ENCODE results near the gene CFAP100. TPM values are rescaled to one million over a fixed set of nuclear protein-coding genes. Genes with fewer than 3 reads are reported as not detected.

The CFAP100 gene
- polyA plus RNA-seq, 1 experiment, result not detected

DNA sequence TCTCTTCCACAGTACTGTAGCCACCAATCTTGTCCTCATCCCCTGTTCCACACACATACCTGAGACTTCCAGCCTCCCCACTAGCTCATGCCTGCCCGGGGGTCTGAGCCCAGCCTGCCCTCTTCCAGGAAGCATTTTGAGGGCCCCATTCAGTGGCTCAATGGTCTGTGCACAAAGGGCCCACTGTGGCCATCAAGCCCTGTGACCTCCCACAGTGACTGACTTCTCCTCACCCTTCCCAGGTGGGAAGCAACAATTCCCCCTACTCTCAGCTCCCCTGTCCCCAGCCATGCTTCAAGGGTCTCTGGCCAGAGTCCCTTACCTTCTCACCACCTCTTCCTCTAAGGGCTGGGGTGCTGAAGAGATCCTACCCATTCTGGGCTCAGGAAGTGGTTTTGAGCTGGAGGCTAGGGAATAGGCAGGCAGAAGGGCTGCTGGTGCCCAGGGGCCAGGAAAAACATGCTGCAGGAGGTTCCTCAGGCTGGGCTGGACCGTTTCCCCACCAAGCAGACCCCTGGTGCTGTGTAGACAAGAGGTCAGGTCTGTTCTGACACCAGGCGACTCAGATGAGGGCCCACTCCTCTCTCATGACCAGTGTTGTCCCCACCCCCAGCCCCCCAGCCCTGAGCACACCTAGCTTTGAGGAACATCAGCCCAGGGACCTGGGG lies 34.5 kb upstream of the CFAP100 start:
- ChIA-PET CTCF (interaction anchor here (1.0 kb wide), 1 partner anchor 29 kb away, joined by 5 read pairs; no protein-coding TSS in a partner anchor), POLR2A (no interaction called here)
- no peak overlapping the region for H3K27ac ChIP-seq (ENCODE audit: low read depth, low read length)
- H3K9me3 ChIP-seq (ENCODE audit: control insufficient read depth, insufficient read depth, low read length), result no peaks in the 10 kb centered on the region; the same call in 1 of the 2 replicates
- TF ChIP-seq, protein P1, sequence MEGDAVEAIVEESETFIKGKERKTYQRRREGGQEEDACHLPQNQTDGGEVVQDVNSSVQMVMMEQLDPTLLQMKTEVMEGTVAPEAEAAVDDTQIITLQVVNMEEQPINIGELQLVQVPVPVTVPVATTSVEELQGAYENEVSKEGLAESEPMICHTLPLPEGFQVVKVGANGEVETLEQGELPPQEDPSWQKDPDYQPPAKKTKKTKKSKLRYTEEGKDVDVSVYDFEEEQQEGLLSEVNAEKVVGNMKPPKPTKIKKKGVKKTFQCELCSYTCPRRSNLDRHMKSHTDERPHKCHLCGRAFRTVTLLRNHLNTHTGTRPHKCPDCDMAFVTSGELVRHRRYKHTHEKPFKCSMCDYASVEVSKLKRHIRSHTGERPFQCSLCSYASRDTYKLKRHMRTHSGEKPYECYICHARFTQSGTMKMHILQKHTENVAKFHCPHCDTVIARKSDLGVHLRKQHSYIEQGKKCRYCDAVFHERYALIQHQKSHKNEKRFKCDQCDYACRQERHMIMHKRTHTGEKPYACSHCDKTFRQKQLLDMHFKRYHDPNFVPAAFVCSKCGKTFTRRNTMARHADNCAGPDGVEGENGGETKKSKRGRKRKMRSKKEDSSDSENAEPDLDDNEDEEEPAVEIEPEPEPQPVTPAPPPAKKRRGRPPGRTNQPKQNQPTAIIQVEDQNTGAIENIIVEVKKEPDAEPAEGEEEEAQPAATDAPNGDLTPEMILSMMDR (IDR thresholded peaks at IDR 0.05; ENCODE audit: low read depth, low read length), result no peak
- H3K4me3 ChIP-seq (ENCODE audit: low read depth, low read length), result no peak overlapping the region
- no peak for DNase-seq (ENCODE audit: low read depth, low spot score)
- H3K27me3 ChIP-seq (ENCODE audit: control insufficient read depth, insufficient read depth, low read length), result peaks cover 45% of the 10 kb centered on the region

DNA sequence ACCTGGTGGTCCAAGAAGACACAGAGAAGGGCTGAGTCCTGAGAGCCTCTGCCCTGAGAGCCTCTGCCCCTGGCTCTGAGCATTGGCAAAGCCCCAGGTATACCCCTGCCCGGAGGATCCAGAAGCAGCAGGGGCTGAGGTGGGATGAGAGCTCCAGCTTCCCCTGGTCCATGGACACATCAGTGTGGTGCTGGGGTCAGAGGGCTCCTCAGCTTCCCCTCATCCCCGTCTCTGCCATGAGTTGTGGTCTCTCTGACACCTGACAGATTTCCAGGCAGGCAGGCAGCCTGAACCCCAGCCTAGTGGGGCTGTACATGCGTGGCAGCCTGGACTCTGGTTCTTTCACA lies 34.0 kb upstream of the CFAP100 start:
- no peak for DNase-seq (ENCODE audit: low read depth, low spot score)
- no peak overlapping the region for H3K4me3 ChIP-seq (ENCODE audit: low read depth, low read length)
- TF ChIP-seq, protein P1 (IDR thresholded peaks at IDR 0.05; ENCODE audit: low read depth, low read length), result no peak
- H3K9me3 ChIP-seq (ENCODE audit: control insufficient read depth, insufficient read depth, low read length), result no peaks in the 10 kb centered on the region; the same call in 1 of the 2 replicates
- ChIA-PET POLR2A (no interaction called here), CTCF (interaction anchor here (1.0 kb wide), 1 partner anchor 28 kb away, joined by 5 read pairs; no protein-coding TSS in a partner anchor)
- peaks cover 43% of the 10 kb centered on the region for H3K27me3 ChIP-seq (ENCODE audit: control insufficient read depth, insufficient read depth, low read length)
- no peak overlapping the region for H3K27ac ChIP-seq (ENCODE audit: low read depth, low read length)

DNA sequence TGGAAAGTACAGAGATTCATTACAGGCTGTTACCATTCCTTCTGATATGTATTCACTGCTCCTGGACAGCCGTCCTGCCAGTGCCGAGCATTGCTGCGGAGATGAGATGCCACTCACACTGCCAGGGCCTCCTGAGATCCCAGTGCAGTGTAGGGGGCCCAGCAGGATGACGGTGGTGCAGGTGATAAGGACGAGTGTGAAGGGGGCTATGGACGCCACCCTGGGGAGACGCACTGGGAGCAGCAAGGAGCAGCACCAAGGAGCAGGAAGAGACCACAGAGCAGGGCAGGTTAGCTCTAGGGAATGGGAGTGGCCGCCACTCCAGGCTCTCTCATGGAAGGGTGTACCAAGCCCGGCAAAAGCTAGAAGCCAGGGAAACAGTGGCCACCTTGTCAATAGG lies 33.5 kb upstream of the CFAP100 start:
- no peaks in the 10 kb centered on the region; the same call in 1 of the 2 replicates for H3K9me3 ChIP-seq (ENCODE audit: control insufficient read depth, insufficient read depth, low read length)
- no peak overlapping the region for H3K27ac ChIP-seq (ENCODE audit: low read depth, low read length)
- no peak for DNase-seq (ENCODE audit: low read depth, low spot score)
- H3K27me3 ChIP-seq (ENCODE audit: control insufficient read depth, insufficient read depth, low read length), result peaks cover 42% of the 10 kb centered on the region
- TF ChIP-seq, protein P1 (IDR thresholded peaks at IDR 0.05; ENCODE audit: low read depth, low read length), result no peak
- ChIA-PET POLR2A (no interaction called here), CTCF (no interaction called here)
- no peak overlapping the region for H3K4me3 ChIP-seq (ENCODE audit: low read depth, low read length)

DNA sequence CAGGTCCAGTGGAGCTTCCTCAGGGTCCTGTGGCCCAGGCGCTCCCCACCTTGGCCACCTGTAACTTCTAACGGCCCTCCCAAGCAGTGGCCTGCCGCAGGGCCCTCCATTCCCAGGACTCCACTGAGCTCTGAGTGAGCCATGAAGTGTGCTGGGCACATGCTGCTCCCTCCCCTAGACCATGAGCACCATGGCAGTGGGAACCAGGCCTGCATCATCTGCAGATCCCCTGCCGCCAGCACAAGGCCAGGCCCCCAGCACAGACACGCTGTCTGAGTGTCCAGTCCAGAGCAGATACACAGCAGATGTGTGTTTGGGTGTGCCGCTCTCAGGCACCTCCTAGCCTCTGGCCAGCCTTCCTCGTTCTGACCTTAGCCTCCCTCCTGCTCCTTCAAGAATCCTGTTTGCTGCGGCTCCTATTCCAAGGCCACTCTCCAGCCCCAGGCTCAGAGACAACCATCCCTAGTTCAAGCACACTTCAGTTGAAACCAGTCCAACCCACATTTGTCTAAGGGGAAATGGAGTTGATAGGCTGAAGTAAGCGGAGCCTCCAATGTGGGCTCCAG lies 30.5 kb upstream of the CFAP100 start:
- TF ChIP-seq, protein P1 (IDR thresholded peaks at IDR 0.05; ENCODE audit: low read depth, low read length), result no peak

DNA sequence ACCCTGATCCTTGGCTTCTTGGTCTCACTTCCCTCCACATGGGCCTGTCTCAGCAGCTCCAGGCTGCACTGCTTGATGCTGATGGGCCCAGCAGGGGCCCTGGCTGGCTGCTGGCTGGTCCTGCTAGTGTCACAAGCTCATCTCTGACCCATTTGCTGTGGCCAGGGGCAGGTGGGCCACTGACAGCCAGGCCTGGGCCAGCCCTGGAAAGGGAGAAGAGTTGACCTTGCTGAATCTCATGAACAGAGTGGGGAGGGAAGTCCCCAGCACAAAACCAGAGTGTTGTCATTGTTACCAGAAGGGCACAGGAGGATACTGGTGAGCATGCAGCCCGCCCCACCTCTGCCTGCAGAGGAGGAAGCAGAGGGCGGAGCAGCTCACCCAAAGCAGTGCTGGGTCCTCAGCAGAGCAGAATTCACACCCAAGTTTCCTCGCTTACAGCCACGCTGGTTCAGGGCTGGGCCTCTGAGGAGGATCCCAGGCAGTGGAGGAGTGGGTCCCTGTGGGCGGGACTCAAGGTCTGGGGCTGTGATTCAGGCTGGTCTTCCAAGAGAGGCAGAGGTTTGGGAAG lies 29.9 kb upstream of the CFAP100 start:
- ChIA-PET POLR2A (no interaction called here), CTCF (interaction anchor here (1.0 kb wide), 1 partner anchor 24 kb away, joined by 3 read pairs; no protein-coding TSS in a partner anchor)
- no peaks in the 10 kb centered on the region for H3K9me3 ChIP-seq (ENCODE audit: control insufficient read depth, insufficient read depth, low read length)

More for the DNA sequence above, 30.5 kb upstream of the CFAP100 start:
- H3K27ac ChIP-seq (ENCODE audit: low read depth, low read length), result no peak overlapping the region
- CTCF ChIA-PET, result interaction anchor here (0.6 to 1.0 kb wide), 2 partner anchors 24 to 25 kb away, joined by 3 read pairs; no protein-coding TSS in a partner anchor
- H3K9me3 ChIP-seq (ENCODE audit: control insufficient read depth, insufficient read depth, low read length), result no peaks in the 10 kb centered on the region
- peaks cover 30% of the 10 kb centered on the region for H3K27me3 ChIP-seq (ENCODE audit: control insufficient read depth, insufficient read depth, low read length)
- no peak overlapping the region for H3K4me3 ChIP-seq (ENCODE audit: low read depth, low read length)
- DNase-seq (ENCODE audit: low read depth, low spot score), result no peak
- POLR2A ChIA-PET, result no interaction called here

More for the DNA sequence above, 29.9 kb upstream of the CFAP100 start:
- no peak for DNase-seq (ENCODE audit: low read depth, low spot score)
- TF ChIP-seq, protein P1 (IDR thresholded peaks at IDR 0.05; ENCODE audit: low read depth, low read length), result no peak
- H3K27me3 ChIP-seq (ENCODE audit: control insufficient read depth, insufficient read depth, low read length), result peaks cover 26% of the 10 kb centered on the region
- H3K4me3 ChIP-seq (ENCODE audit: low read depth, low read length), result no peak overlapping the region
- no peak overlapping the region for H3K27ac ChIP-seq (ENCODE audit: low read depth, low read length)

All from AG04450 (cell line).